K562 (cell line): ENCODE results near the gene FXYD4. TPM values are rescaled to one million over a fixed set of nuclear protein-coding genes. Genes with fewer than 3 reads are reported as not detected.

Experiments
- ERF ChIP-seq: fragments of 450-650 bp; formaldehyde crosslinking; IDR thresholded peaks from 2 replicates; pipeline ENCODE4 v1.4.0; 2020; ENCODE audit warnings: mild to moderate bottlenecking, mixed read lengths
- ETS1 ChIP-seq: conservative IDR thresholded peaks from 2 replicates; pipeline ENCODE4 v1.6.1; 2011; ENCODE audit warnings: low read depth, mild to moderate bottlenecking, low read length; ENCODE audit not compliant: control insufficient read depth
- FUS ChIP-seq: fragments of 200-400 bp; formaldehyde crosslinking; optimal IDR thresholded peaks from 2 replicates; pipeline ENCODE3; 2017; ENCODE audit warnings: low read depth, low read length
- GMEB1 ChIP-seq: fragments of 250-450 bp; sonication (Bioruptor Pico); IDR thresholded peaks from 2 replicates; pipeline ENCODE4 v1.4.0; 2020; ENCODE audit warnings: mild to moderate bottlenecking
- HDAC8 ChIP-seq: fragments of 450-650 bp; IDR thresholded peaks from 2 replicates; pipeline ENCODE4 v1.6.1; 2016; ENCODE audit warnings: mild to moderate bottlenecking, missing genetic modification characterization, moderate library complexity, missing compliant biosample characterization
- HNRNPK ChIP-seq: fragments of 200-400 bp; formaldehyde crosslinking; IDR thresholded peaks from one replicate; pipeline ENCODE4 v1.6.1; 2018; ENCODE audit warnings: mild to moderate bottlenecking, low read depth, low read length; ENCODE audit not compliant: poor library complexity, severe bottlenecking
- KLF1 ChIP-seq: fragments of 450-650 bp; IDR thresholded peaks from 2 replicates; pipeline ENCODE4 v1.6.1; 2016; ENCODE audit warnings: missing genetic modification characterization, missing compliant biosample characterization
- RB1 ChIP-seq: fragments of 450-650 bp; IDR thresholded peaks from 2 replicates; pipeline ENCODE4 v1.6.1; 2017; ENCODE audit warnings: low read depth, mild to moderate bottlenecking
- UBTF ChIP-seq, 2 experiments: IDR thresholded peaks; 2 replicates each; pipeline ENCODE4 v1.6.1; 2012; ENCODE audit warnings: improper control_type of control experiment in 2 of 2, low read depth in 2 of 2, low read length in 2 of 2, borderline replicate concordance in 1 of 2
- VEZF1 ChIP-seq: fragments of 200-800 bp; sonication (Bioruptor generic); IDR thresholded peaks from 2 replicates; pipeline ENCODE4 v1.6.1; 2017; ENCODE audit warnings: missing genetic modification characterization, missing compliant biosample characterization
- ZFP91 ChIP-seq: sonication (generic); formaldehyde crosslinking; IDR thresholded peaks from 2 replicates; pipeline ENCODE4 v1.8.0; 2022; ENCODE audit warnings: mild to moderate bottlenecking, missing genetic modification reagents
- ZHX1 ChIP-seq: fragments of 150-350 bp; conservative IDR thresholded peaks from 2 replicates; pipeline ENCODE4 v1.6.1; 2014; ENCODE audit warnings: low read length
- ZNF740 ChIP-seq, 3 experiments: fragments of 200-800 bp in 1 of 3; sonication (Bioruptor generic) in 1 of 3; sonication (generic) in 1 of 3; formaldehyde crosslinking in 1 of 3; IDR thresholded peaks; 2 replicates each; pipeline versions ENCODE4 v1.6.1 to v1.8.0; 2016 to 2022; ENCODE audit warnings: mild to moderate bottlenecking in 2 of 3, missing compliant biosample characterization in 2 of 3, missing genetic modification characterization in 2 of 3, missing genetic modification reagents in 1 of 3
- polyA plus RNA-seq, 8 experiments: library from polyadenylated mRNA; depleted of rRNA in 4 of 8; stranded (reverse) in 5 of 8; unstranded in 3 of 8; fragments of >200 nt; fragmentation: Nextera tagmentation in 2 of 8; fragmentation: Illumina TruSeq in 1 of 8; extraction: Ambion mirVana in 2 of 8; extraction: Trizol in 1 of 8; gene quantifications; 2 replicates each; pipeline versions ENCODE4 v1.2.1 to v1.2.3, GENCODE V29; 2011 to 2014; ENCODE audit warnings: inconsistent platforms in 1 of 8, missing spikeins in 1 of 8
- total RNA-seq, 7 experiments: library from RNA; depleted of rRNA in 6 of 7; stranded (reverse); fragments of >200 nt in 6 of 7; fragmentation: Illumina TruSeq in 2 of 7; extraction: Trizol in 2 of 7; gene quantifications; 2 replicates each; pipeline versions ENCODE4 v1.2.1 to v1.2.3, GENCODE V29; 2011 to 2021; ENCODE audit warnings: low replicate concordance in 1 of 7

Gene FXYD4
- total and polyA plus RNA-seq, 9 of the 15 experiments (the other 6 are each of a cell fraction or from before 2014, with no cell fraction given), result not detected

DNA sequence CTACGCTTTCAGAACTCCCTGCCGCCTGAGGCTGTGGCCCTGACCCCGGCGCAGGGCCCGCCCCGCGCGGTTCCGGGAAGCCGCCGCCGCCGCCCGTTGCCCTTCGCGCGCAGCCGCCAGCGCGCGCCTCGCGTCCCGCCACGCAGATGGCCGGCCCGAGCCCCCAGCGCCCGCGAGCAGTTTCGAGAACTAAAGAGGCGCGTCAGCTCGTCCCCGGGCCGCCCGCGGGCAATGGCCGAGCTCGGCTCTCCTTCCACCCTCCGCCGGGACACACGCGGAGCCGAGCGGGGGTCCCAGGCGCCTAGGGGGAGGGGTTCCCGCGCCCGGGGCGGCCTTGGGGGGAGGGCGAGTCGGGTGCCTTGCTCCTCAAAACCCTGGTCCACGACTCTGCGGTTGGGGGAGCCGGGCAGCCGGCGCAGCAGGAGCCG, 35.7 kb downstream of the FXYD4 start (continued):
- peak; percentile 85 for TF ChIP-seq ETS1
- TF ChIP-seq ZFP91, result no peak
- peak; percentile 62 for TF ChIP-seq VEZF1
- peak; percentile 93 for TF ChIP-seq ERF (CRISPR knock-in tag)
- peak; percentile 94 for TF ChIP-seq RB1
- peak; percentile 53; the same call in 1 of the 2 replicates for TF ChIP-seq KLF1 (tag)
- TF ChIP-seq HNRNPK, result peak; percentile 58
- TF ChIP-seq UBTF (IDR thresholded peaks at IDR 0.05; ENCODE audit: borderline replicate concordance in 1 of 2, low read depth in 2 of 2, low read length in 2 of 2), result peak; percentile 76 to 78; a peak in 1 of 4 replicates
- peak; percentile 36 for TF ChIP-seq FUS
- peak; percentile 69 for TF ChIP-seq ZNF740 (CRISPR knock-in tag; IDR thresholded peaks at IDR 0.05)
- no peak for TF ChIP-seq ZNF740 (tag; IDR thresholded peaks at IDR 0.05)
- peak; percentile 42; the same call in 1 of the 2 replicates for TF ChIP-seq GMEB1 (CRISPR knock-in tag)
- TF ChIP-seq ZHX1, result no peak
- peak; percentile 61; the same call in 1 of the 2 replicates for TF ChIP-seq HDAC8 (tag)
